HepG2 (cell line): ENCODE data around the gene FGD2. TPM values are rescaled to one million over a fixed set of nuclear protein-coding genes. Genes with fewer than 3 reads are reported as not detected.
A peak's percentile ranks its signal among the peaks of the same experiment; 100 is the strongest.

Experiments
- ATAD3A ChIP-seq: sonication (generic); formaldehyde crosslinking; IDR thresholded peaks from 2 replicates; pipeline ENCODE4 v1.4.0; 2020; ENCODE audit warnings: missing genetic modification reagents
- ATF7 ChIP-seq, 2 experiments: fragments of 450-650 bp in 1 of 2; sonication (generic) in 1 of 2; formaldehyde crosslinking in 1 of 2; IDR thresholded peaks; 2 replicates each; pipeline versions ENCODE4 v1.4.0 to v1.6.1; 2016 to 2020; ENCODE audit warnings: antibody characterized with exemption in 1 of 2, mild to moderate bottlenecking in 1 of 2, missing genetic modification reagents in 1 of 2
- CENPBD1 ChIP-seq: sonication (generic); formaldehyde crosslinking; IDR thresholded peaks from 2 replicates; pipeline ENCODE4 v1.8.0; 2022; ENCODE audit warnings: missing genetic modification reagents, low read depth, mild to moderate bottlenecking, borderline replicate concordance
- GABPA ChIP-seq, 2 experiments: IDR thresholded peaks; 2 replicates each; pipeline ENCODE4 v1.6.1; 2011 to 2016; ENCODE audit warnings: low read depth in 2 of 2, low read length in 1 of 2, missing biosample characterization in 1 of 2, missing genetic modification characterization in 1 of 2
- HIC2 ChIP-seq: sonication (generic); formaldehyde crosslinking; IDR thresholded peaks from 2 replicates; pipeline ENCODE4 v1.9.0; 2022; ENCODE audit warnings: low read depth, missing genetic modification reagents
- HMG20A ChIP-seq: IDR thresholded peaks from 2 replicates; pipeline ENCODE4 v1.6.1; 2016; ENCODE audit warnings: borderline replicate concordance
- ISL2 ChIP-seq: sonication (generic); formaldehyde crosslinking; IDR thresholded peaks from 2 replicates; pipeline ENCODE4 v1.5.0; 2020; ENCODE audit warnings: missing genetic modification reagents
- MIXL1 ChIP-seq: IDR thresholded peaks from 2 replicates; pipeline ENCODE4 v1.6.1; 2016
- NPAS2 ChIP-seq: sonication (generic); formaldehyde crosslinking; IDR thresholded peaks from 2 replicates; pipeline ENCODE4 v1.8.0; 2022; ENCODE audit warnings: mild to moderate bottlenecking, missing genetic modification reagents, borderline replicate concordance
- PITX1 ChIP-seq: sonication (generic); formaldehyde crosslinking; IDR thresholded peaks from 2 replicates; pipeline ENCODE4 v1.5.1; 2020; ENCODE audit warnings: mild to moderate bottlenecking, missing genetic modification reagents
- RARG ChIP-seq: sonication (generic); formaldehyde crosslinking; IDR thresholded peaks from 2 replicates; pipeline ENCODE4 v1.4.0; 2020; ENCODE audit warnings: low read depth, mild to moderate bottlenecking, missing genetic modification reagents
- SYNCRIP ChIP-seq: fragments of 200-400 bp; formaldehyde crosslinking; IDR thresholded peaks from 2 replicates; pipeline ENCODE4 v1.6.1; 2018; ENCODE audit warnings: mild to moderate bottlenecking, low read depth, low read length; ENCODE audit not compliant: insufficient read depth
- TP53 ChIP-seq: sonication (generic); formaldehyde crosslinking; conservative IDR thresholded peaks from 2 replicates; pipeline ENCODE4 v1.4.0; 2020; ENCODE audit warnings: missing genetic modification reagents
- ZC3H4 ChIP-seq: sonication (generic); formaldehyde crosslinking; IDR thresholded peaks from 2 replicates; pipeline ENCODE4 v1.4.0; 2020; ENCODE audit warnings: missing genetic modification reagents, borderline replicate concordance
- ZFP90 ChIP-seq: sonication (generic); formaldehyde crosslinking; IDR thresholded peaks from 2 replicates; pipeline ENCODE4 v1.8.0; 2022; ENCODE audit warnings: missing genetic modification reagents, mild to moderate bottlenecking, inconsistent platforms, borderline replicate concordance
- ZNF253 ChIP-seq: sonication (generic); formaldehyde crosslinking; IDR thresholded peaks from 2 replicates; pipeline ENCODE4 v1.8.0; 2022; ENCODE audit warnings: mild to moderate bottlenecking, missing genetic modification reagents, borderline replicate concordance
- ZNF256 ChIP-seq: sonication (generic); formaldehyde crosslinking; conservative IDR thresholded peaks from 2 replicates; pipeline ENCODE4 v1.4.0; 2020; ENCODE audit warnings: missing genetic modification reagents
- ZNF362 ChIP-seq: sonication (generic); formaldehyde crosslinking; IDR thresholded peaks from 2 replicates; pipeline ENCODE4 v1.4.0; 2020; ENCODE audit warnings: missing genetic modification reagents, mild to moderate bottlenecking, borderline replicate concordance
- ZNF431 ChIP-seq: sonication (generic); formaldehyde crosslinking; IDR thresholded peaks from 2 replicates; pipeline ENCODE4 v1.9.0; 2022; ENCODE audit warnings: missing genetic modification reagents, low read depth, mild to moderate bottlenecking, borderline replicate concordance
- ZNF512 ChIP-seq: sonication (generic); formaldehyde crosslinking; IDR thresholded peaks from 2 replicates; pipeline ENCODE4 v1.4.0; 2020; ENCODE audit warnings: mild to moderate bottlenecking, missing genetic modification reagents
- ZNF891 ChIP-seq: sonication (generic); formaldehyde crosslinking; IDR thresholded peaks from 2 replicates; pipeline ENCODE4 v1.5.0; 2020; ENCODE audit warnings: mild to moderate bottlenecking, missing genetic modification reagents
- polyA plus RNA-seq, 8 experiments: library from polyadenylated mRNA; depleted of rRNA in 3 of 8; stranded (reverse) in 7 of 8; unstranded in 1 of 8; fragments of >200 nt; fragmentation: Illumina TruSeq in 4 of 8; extraction: Trizol in 4 of 8; gene quantifications; 2 replicates each; pipeline versions ENCODE4 v1.2.1 to v1.2.3, GENCODE V29; 2011 to 2016; ENCODE audit warnings: low read depth in 4 of 8, missing spikeins in 1 of 8, mixed read lengths in 1 of 8; ENCODE audit not compliant: insufficient read depth in 1 of 8
- total RNA-seq, 5 experiments: library from RNA; depleted of rRNA; stranded (reverse); fragments of >200 nt; fragmentation: Illumina TruSeq; extraction: Trizol; gene quantifications; 2 replicates each; pipeline ENCODE4 v1.2.3, GENCODE V29; 2016; ENCODE audit warnings: low read depth in 1 of 5

FGD2 gene
- total and polyA plus RNA-seq, 2 of the 13 experiments (the other 11 are each of a cell fraction or from before 2014, with no cell fraction given): not detected

- TF ChIP-seq ZNF362 (CRISPR knock-in tag): peak; percentile 71; the same call in 1 of the 2 replicates
- TF ChIP-seq HMG20A (CRISPR knock-in tag): no peak
- no peak for TF ChIP-seq ISL2 (CRISPR knock-in tag)
- no peak; the same call in 1 of the 2 replicates for TF ChIP-seq ZC3H4
- no peak for TF ChIP-seq MIXL1 (CRISPR knock-in tag)
- peak; percentile 14; the same call in 1 of the 2 replicates for TF ChIP-seq ZNF891 (CRISPR knock-in tag)
- TF ChIP-seq PITX1 (CRISPR knock-in tag): 0 out of 2 replicates have a peak, but pooled peaks have one; percentile 26
- 0 out of 2 replicates have a peak, but pooled peaks have one; percentile 44 for TF ChIP-seq HIC2 (CRISPR knock-in tag)
- no peak for TF ChIP-seq NPAS2 (CRISPR knock-in tag)
- no peak for TF ChIP-seq GABPA (IDR thresholded peaks at IDR 0.05; ENCODE audit: low read depth, low read length)
- peak; percentile 30; the same call in 1 of the 2 replicates for TF ChIP-seq GABPA (CRISPR knock-in tag; IDR thresholded peaks at IDR 0.05; ENCODE audit: low read depth)
- no peak for TF ChIP-seq SYNCRIP
- no peak for TF ChIP-seq ATAD3A
- TF ChIP-seq ZNF253 (CRISPR knock-in tag): no peak
- TF ChIP-seq RARG (CRISPR knock-in tag): no peak
- TF ChIP-seq ZNF256 (CRISPR knock-in tag): no peak
- TF ChIP-seq CENPBD1 (CRISPR knock-in tag): no peak
- TF ChIP-seq ZNF431: no peak
- no peak for TF ChIP-seq ATF7 (IDR thresholded peaks at IDR 0.05)
- no peak for TF ChIP-seq ATF7 (CRISPR knock-in tag; IDR thresholded peaks at IDR 0.05)
- no peak for TF ChIP-seq TP53 (CRISPR knock-in tag)
- no peak for TF ChIP-seq ZNF512 (CRISPR knock-in tag)
- TF ChIP-seq ZFP90: 0 out of 2 replicates have a peak, but pooled peaks have one; percentile 11
Observed at GRCh38 chr6:37052027-37052628, 46.7 kb downstream of the FGD2 start (continued).
